ENCODE measurements around the gene HOXA3.

Gene HOXA3

GRCh38 chr7:27197137-27198042 is 45.0 kb upstream of the HOXA3 start:
- TF ChIP-seq, protein P1, sequence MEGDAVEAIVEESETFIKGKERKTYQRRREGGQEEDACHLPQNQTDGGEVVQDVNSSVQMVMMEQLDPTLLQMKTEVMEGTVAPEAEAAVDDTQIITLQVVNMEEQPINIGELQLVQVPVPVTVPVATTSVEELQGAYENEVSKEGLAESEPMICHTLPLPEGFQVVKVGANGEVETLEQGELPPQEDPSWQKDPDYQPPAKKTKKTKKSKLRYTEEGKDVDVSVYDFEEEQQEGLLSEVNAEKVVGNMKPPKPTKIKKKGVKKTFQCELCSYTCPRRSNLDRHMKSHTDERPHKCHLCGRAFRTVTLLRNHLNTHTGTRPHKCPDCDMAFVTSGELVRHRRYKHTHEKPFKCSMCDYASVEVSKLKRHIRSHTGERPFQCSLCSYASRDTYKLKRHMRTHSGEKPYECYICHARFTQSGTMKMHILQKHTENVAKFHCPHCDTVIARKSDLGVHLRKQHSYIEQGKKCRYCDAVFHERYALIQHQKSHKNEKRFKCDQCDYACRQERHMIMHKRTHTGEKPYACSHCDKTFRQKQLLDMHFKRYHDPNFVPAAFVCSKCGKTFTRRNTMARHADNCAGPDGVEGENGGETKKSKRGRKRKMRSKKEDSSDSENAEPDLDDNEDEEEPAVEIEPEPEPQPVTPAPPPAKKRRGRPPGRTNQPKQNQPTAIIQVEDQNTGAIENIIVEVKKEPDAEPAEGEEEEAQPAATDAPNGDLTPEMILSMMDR (conservative IDR thresholded peaks at IDR 0.05): no peak
- H3K27ac ChIP-seq: peak overlapping the region; percentile 98

DNA sequence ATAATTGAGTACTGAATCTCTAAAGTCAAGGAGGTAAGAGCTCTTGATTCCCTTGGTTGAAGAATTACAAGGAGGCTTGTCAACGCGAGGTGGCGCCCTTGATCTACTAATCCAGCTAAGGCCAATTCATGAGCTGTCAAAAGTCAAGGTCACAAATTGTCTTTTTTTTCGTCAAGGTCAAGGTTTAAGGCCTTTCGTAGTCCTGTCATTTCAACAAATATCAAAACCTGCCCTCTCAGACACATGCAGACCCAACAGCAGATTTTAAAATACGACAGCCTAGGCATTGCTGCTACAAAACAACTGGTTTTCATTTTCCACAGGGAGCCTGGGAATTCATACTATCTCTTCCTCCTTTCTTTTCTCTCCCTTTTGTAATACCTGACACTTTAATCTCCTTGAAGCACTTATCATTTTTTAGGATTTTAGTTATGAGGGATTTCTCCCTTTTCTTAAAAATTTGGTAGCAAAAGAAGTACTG is 43.9 kb upstream of the HOXA3 start:
- TF ChIP-seq, protein P1 (conservative IDR thresholded peaks at IDR 0.05): peak; percentile 80
- peak overlapping the region; percentile 98 for H3K27ac ChIP-seq

GRCh38 chr7:27194686-27195379 is 42.5 kb upstream of the HOXA3 start:
- TF ChIP-seq, protein P1 (conservative IDR thresholded peaks at IDR 0.05): no peak
- peak overlapping the region; percentile 98 for H3K27ac ChIP-seq

GRCh38 chr7:27194002-27194352 is 41.6 kb upstream of the HOXA3 start:
- TF ChIP-seq, protein P1 (conservative IDR thresholded peaks at IDR 0.05): no peak
- peak overlapping the region; percentile 98 for H3K27ac ChIP-seq

GRCh38 chr7:27193335-27194001 is 41.1 kb upstream of the HOXA3 start:
- peak overlapping the region; percentile 98 for H3K27ac ChIP-seq
- TF ChIP-seq, protein P1 (conservative IDR thresholded peaks at IDR 0.05): no peak

DNA sequence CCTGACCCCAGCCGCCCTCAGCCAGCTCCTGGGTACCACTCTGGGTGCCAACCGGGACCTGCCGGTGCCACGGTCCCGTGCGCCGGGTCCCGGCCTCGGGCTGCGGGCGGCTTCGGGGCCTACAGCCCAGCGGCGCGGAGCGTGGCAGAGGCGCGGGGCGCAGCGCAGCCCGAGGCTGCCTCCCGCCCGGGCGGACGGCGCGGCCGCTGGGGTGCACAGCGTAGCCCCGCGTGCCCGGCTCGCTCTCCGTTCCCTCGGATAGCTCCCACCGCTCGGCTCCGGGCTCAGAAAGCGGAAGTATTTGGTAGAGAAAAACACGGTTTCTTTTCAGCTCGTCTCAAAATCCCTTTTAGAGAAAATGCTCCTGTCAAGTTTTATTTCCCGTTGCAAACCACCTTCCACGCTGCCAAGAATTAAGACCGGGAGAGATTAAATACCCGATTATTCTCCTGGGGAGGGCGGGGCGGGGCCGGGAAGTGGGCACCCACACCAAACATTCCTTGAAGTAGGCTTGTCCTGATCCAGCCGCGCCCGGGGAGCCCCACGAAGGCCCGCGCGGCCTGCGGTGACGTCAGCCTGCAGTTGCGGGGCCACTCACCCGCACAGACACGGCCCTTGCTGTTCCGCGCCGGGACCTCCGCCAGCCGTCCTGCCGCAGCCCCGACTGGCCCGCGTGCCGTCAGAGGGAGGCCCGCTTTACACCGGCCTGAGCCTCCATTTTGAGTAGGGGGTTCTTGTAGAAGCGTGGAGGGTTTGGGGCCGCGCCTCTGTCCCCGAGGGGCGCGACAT is 40.4 kb upstream of the HOXA3 start:
- TF ChIP-seq, protein P1 (conservative IDR thresholded peaks at IDR 0.05): no peak
- H3K27ac ChIP-seq: peak overlapping the region; percentile 98
